Osteoblast (primary cell): ENCODE results near the gene ENOX2. TPM values are rescaled to one million over a fixed set of nuclear protein-coding genes. Genes with fewer than 3 reads are reported as not detected.
"Not testable (repeated sequence)": the region's sequence is repeated elsewhere in the genome, so short reads cannot be mapped to it uniquely, and the experiment has no call there.

Source experiments
- DNase-seq: peaks from one replicate; pipeline ENCODE4 v3.0.0; 2011; ENCODE audit warnings: low spot score, mixed read lengths; ENCODE audit not compliant: insufficient read length; ENCODE audit errors: missing footprints
- H2AFZ ChIP-seq: 2 replicates; pipeline ENCODE4 v1.6.0; 2011; ENCODE audit warnings: mild to moderate bottlenecking, low read length
- H3K27ac ChIP-seq: 2 replicates; pipeline ENCODE4 v1.5.1; 2011; ENCODE audit warnings: mild to moderate bottlenecking, low read depth, low read length, moderate library complexity
- H3K27me3 ChIP-seq: 2 replicates; pipeline ENCODE4 v1.6.0; 2012; ENCODE audit warnings: mild to moderate bottlenecking, control low read depth, inconsistent platforms, low read length, moderate library complexity; ENCODE audit not compliant: insufficient read depth
- H3K36me3 ChIP-seq: 2 replicates; pipeline ENCODE4 v1.5.1; 2011; ENCODE audit warnings: mild to moderate bottlenecking, low read length, control low read depth, moderate library complexity; ENCODE audit not compliant: insufficient read depth
- H3K4me1 ChIP-seq: 2 replicates; pipeline ENCODE4 v1.5.1; 2011; ENCODE audit warnings: mild to moderate bottlenecking, low read length, control low read depth, moderate library complexity; ENCODE audit not compliant: insufficient read depth
- H3K4me2 ChIP-seq: 2 replicates; pipeline ENCODE4 v1.6.0; 2011; ENCODE audit warnings: mild to moderate bottlenecking, low read length; ENCODE audit not compliant: insufficient read depth
- H3K4me3 ChIP-seq: fragments of 200-600 bp; sonication (generic); 3 replicates; pipeline ENCODE4 v1.5.1; 2012; ENCODE audit warnings: mild to moderate bottlenecking, low read length, inconsistent platforms; ENCODE audit not compliant: insufficient read depth
- H3K79me2 ChIP-seq: 2 replicates; pipeline ENCODE4 v1.6.0; 2012; ENCODE audit warnings: mild to moderate bottlenecking, low read length, control low read depth, inconsistent platforms; ENCODE audit not compliant: insufficient read depth
- H3K9me3 ChIP-seq: 2 replicates; pipeline ENCODE4 v1.5.1; 2011; ENCODE audit warnings: low read depth, low read length, control low read depth
- H4K20me1 ChIP-seq: 2 replicates; pipeline ENCODE4 v1.6.0; 2012; ENCODE audit warnings: mild to moderate bottlenecking, low read length, control low read depth; ENCODE audit not compliant: insufficient read depth
- total RNA-seq: library from RNA; depleted of rRNA; stranded (reverse); fragments of >200 nt; gene quantifications from 2 replicates; pipeline ENCODE4 v1.2.3, GENCODE V29; 2012
- TF ChIP-seq, protein P1 (sequence below): IDR thresholded peaks from 2 replicates; pipeline ENCODE4 v1.5.1; 2011; ENCODE audit warnings: mild to moderate bottlenecking, low read depth, low read length, moderate library complexity; ENCODE audit errors: extremely low read depth

The ENOX2 gene
- total RNA-seq, 1 donor = 8.0 TPM

- Histone ChIP-seq H3K36me3 (no peaks in the 10 kb centered on the region), H3K9me3 (no peaks in the 10 kb centered on the region), H3K27me3 (peaks cover 5% of the 10 kb centered on the region), H3K27ac (no peak overlapping the region), H3K4me1 (peaks cover 7% of the 10 kb centered on the region), H3K4me3 (no peak overlapping the region), H4K20me1 (no peaks in the 10 kb centered on the region), H2AFZ (no peak overlapping the region), H3K4me2 (no peak overlapping the region), H3K79me2 (no peaks in the 10 kb centered on the region)
- DNase-seq = no peak
- TF ChIP-seq, protein P1, sequence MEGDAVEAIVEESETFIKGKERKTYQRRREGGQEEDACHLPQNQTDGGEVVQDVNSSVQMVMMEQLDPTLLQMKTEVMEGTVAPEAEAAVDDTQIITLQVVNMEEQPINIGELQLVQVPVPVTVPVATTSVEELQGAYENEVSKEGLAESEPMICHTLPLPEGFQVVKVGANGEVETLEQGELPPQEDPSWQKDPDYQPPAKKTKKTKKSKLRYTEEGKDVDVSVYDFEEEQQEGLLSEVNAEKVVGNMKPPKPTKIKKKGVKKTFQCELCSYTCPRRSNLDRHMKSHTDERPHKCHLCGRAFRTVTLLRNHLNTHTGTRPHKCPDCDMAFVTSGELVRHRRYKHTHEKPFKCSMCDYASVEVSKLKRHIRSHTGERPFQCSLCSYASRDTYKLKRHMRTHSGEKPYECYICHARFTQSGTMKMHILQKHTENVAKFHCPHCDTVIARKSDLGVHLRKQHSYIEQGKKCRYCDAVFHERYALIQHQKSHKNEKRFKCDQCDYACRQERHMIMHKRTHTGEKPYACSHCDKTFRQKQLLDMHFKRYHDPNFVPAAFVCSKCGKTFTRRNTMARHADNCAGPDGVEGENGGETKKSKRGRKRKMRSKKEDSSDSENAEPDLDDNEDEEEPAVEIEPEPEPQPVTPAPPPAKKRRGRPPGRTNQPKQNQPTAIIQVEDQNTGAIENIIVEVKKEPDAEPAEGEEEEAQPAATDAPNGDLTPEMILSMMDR = no peak
Observed at GRCh38 chrX:130714665-130715064, 188.3 kb downstream of the ENOX2 start.

DNA sequence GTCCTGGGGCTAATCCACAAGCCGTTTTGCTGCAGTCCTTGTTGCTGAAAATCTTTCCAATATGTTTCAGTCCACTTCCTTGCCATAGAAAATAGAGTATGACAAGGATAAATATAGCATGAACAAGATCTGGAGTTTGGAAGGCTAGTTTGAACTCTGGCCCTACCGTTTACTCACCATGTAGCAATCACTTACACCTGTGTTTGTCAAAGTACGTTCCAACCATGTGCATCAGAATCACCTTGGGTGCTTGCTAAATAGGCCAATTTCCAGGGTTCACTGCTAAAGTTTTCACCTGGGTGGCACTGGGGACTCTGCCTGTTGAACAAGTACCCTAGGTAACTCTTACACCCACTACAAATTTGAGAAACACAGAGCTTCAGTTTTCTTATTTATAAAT lies 188.9 kb downstream of the ENOX2 start:
- TF ChIP-seq, protein P1 = no peak
- Histone ChIP-seq H3K27me3 (peaks cover 5% of the 10 kb centered on the region), H3K9me3 (no peaks in the 10 kb centered on the region), H3K79me2 (no peaks in the 10 kb centered on the region), H3K27ac (no peak overlapping the region), H2AFZ (no peak overlapping the region), H4K20me1 (no peaks in the 10 kb centered on the region), H3K4me3 (no peak overlapping the region), H3K4me2 (no peak overlapping the region), H3K36me3 (no peaks in the 10 kb centered on the region), H3K4me1 (peaks cover 7% of the 10 kb centered on the region)
- DNase-seq = no peak

GRCh38 chrX:130709178-130709577 lies 193.8 kb downstream of the ENOX2 start:
- not testable (repeated sequence) for H3K4me1 ChIP-seq, H3K27me3 ChIP-seq

DNA sequence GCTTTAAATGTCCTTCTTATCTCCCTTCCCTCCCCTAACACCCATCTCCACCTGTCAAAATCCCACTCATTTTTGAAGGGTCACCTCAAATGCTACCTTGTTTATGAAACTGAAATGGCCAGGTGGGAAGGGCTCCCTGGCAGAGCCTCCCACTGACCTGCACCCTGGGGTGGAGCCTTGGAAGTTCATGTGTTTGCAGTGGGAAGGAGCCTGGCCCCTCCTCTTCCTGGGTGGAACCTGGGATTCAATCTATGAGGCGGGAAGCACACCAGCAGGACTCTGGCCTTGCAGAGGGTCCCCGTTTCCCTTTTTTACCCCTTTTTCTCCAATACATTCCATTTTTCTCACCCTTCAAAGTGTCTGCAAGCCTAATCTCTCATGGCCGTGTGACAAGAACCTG lies 197.4 kb downstream of the ENOX2 start:
- Histone ChIP-seq H3K27me3 (no peaks in the 10 kb centered on the region), H3K4me2 (no peak overlapping the region), H3K4me1 (peaks cover 12% of the 10 kb centered on the region), H4K20me1 (no peaks in the 10 kb centered on the region), H2AFZ (no peak overlapping the region), H3K79me2 (no peaks in the 10 kb centered on the region), H3K27ac (no peak overlapping the region), H3K36me3 (no peaks in the 10 kb centered on the region), H3K4me3 (no peak overlapping the region), H3K9me3 (no peaks in the 10 kb centered on the region)
- TF ChIP-seq, protein P1 = no peak
- DNase-seq = no peak

More at GRCh38 chrX:130709178-130709577, 193.8 kb downstream of the ENOX2 start:
- not testable (repeated sequence) for H4K20me1 ChIP-seq, H3K9me3 ChIP-seq, H3K4me3 ChIP-seq, DNase-seq, H3K36me3 ChIP-seq, H3K79me2 ChIP-seq, H2AFZ ChIP-seq, H3K27ac ChIP-seq, H3K4me2 ChIP-seq
